HL-60/S4 treated with retinoic acid at 250 ng/mL for 4 days and 3 days (cell line): ENCODE data around the gene NCEH1.

ENCODE experiments used
- in situ Hi-C: fragments of 300-500 bp; cut with MboI; formaldehyde crosslinking; loops from 2 replicates; pipeline ENCODE4 v1.7.0; 2022; ENCODE audit warnings: low sequenced_read_pairs

The NCEH1 gene

DNA sequence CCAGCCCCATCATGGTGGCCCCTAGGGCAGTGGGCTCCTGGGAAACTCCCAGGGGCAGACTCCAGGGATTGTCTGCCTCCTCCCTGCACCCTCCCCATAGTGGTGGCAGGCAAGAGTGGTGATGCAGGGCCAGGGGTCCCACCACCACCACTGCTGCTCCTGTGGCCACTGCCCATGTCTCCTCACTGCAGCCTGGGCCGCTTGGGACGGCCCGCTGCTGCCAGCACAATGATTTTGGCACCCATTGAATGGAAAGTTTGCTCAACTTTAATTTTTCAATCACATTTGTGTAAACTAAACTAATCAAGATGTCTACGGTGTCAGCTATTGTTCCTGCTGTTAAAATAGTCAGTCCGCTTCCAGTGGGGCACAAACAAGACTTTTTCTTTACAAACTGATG, 95.6 kb downstream of the NCEH1 start:
- in situ Hi-C loops, result no loop called here

DNA sequence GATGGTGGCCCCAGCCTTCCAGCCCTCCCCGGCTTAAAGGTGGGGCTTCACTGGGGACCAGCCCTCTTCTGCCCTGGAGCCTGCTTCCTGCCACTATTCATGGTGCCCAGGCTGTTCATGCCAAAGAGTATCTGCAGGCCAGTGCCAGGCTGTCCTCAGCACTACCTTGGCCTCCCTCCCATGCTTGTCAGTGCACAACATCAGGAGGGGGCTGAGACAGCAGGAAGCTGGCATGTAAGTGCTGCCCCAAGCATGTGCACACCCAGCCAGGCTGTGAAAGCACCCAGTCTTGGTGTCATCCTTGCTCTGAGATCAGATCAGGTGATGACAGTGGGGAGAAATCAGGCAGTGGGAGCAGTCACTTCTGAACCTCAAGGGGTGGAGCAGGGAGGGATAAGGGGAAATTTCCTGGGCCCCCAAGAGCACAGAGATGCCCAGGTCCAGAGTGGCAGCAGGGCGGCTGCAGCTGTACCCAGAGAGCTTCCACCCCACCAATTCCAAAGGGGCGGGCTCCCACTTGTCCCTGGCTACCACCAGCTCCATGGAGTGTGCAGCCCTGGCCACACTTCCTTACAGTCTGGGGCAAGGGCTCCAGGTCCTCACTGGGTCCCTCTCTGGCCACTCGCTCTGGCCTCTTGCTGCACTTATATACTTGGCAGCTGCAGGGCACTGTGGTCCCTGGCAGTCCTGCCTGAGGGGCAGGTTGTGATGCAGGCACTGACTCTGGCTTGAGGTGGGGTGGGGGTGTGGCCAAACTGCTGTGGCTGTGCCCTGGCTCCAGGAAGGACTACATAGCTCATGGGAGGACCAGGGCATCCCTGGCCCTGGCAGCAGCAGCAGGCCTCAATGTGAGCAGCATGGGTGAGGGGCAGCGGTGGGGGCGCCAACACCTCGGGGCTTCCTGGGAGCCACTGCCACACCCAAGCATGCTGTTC, 96.3 kb downstream of the NCEH1 start:
- in situ Hi-C loops, result no loop called here

DNA sequence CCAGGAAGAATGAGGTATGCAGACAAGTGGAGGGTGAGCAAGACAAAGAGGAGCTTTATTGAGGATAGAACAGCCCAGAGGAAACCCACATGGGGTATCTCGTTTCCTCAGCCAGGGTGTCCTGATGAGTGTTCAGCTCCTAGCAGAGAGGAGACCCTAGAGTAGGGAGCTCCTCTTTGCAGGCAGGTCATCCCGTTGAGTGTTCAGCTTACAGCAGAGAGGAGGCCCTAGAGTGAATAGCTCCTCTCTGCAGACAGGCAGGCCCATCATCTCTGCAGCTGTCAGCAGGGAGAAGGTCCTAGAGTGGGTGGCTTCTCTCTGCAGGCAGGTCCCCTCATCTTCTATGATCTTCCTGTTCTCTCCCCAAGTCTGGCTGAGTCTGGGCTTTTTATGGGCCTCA, 97.0 kb downstream of the NCEH1 start:
- in situ Hi-C loops, result no loop called here

DNA sequence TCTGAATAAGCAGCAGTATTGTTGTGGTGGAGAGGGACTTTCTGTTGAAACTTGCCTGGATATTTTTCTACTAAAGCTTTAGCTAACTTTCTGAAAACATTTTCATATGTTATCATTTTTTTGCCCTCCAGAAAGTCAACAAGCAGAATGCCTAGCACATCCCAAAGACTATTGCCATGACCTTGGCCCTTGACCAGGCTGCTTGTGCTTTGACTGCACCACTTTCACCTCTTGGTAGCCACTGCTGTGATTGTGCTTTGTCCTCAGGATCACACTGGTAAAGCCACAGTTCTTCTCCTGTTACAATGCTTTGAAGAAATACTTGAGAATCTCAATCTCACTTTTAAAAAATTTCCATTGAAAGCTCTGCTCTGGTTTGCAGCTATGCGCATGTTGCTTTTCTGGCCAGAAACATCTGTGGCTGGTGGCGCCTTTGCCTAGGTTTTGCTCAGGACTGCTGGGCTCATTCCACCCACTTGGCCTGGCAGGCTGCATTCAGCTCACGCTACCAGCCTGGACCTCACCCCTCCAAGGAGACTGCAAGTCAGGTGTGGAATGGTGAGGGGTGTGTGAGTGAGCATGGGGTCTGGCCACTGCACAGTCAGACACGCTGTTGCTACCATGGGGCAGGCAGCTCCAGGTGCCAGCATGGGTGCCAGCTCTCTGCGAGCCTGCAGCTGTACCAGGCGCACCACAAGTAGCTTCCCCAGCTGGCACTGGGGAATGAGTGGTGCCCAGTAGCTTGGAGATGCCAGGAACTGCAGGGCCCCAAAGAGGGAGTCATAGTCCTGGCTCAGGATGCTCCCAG, 97.8 kb downstream of the NCEH1 start:
- in situ Hi-C loops, result no loop called here

DNA sequence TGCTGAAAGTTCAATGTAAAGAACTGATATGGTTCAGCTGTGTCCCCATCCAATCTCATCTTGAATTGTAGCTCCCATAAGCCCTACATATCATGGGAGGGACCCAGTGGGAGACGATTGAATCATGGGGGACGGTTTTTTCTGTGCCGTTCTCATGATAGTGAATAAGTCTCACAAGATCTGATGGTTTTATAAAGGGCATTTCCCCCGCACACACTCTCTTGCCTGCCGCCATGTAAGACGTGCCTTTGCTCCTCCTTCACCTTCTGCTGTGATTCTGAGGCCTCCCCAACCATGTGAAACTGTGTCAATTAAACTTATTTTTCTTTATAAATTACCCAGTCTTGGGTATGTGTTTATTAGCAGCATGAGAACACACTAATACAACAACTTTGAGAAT, 101.1 kb downstream of the NCEH1 start:
- in situ Hi-C loops, result no loop called here

DNA sequence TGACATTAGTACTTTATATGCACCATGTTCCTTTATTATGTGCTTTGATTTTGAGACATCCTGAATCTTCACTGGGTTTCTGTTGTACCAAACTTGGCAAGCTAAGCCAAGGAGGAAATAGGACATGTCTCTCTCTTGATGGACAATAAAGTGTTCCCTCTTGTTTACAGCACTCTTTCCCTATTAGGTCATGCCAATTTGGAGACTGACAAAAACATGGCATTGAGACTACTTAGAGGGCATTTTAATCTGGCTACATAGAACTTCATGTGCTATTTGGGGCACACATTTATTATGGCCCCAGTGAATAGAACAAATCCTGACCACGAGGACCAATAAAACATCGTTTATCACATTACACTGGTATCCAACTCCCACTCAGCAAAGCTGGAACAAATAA, 102.3 kb downstream of the NCEH1 start:
- in situ Hi-C loops, result no loop called here

- in situ Hi-C loops, result no loop called here
These were observed 103.4 kb downstream of the NCEH1 start for GRCh38 chr3:172607305-172608121.

GRCh38 chr3:172606021-172606420, 104.8 kb downstream of the NCEH1 start:
- in situ Hi-C loops, result no loop called here

- in situ Hi-C loops, result no loop called here
These were observed 105.8 kb downstream of the NCEH1 start for GRCh38 chr3:172604895-172605646.

- in situ Hi-C loops, result no loop called here
These were observed 109.6 kb downstream of the NCEH1 start for GRCh38 chr3:172601066-172601832.

DNA sequence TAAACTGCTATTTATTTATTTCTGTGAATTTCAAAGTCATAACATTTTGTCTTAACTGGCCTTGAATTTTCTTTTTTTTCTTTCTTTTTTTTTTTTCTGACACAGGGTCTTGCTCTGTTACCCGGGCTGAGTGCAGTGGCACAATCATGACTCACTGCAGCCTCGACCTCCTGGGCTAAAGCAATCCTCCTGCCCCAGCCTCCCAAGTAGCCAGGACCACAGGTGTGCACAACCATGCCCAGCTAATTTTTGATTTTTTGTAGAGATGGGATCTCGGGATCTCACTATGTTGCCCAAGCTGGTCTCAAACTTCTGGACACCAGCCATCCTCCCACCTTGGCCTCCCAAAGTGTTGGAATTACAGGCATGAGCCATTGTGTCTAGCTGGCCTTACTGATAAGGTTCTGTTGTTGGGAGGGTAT, 110.2 kb downstream of the NCEH1 start:
- in situ Hi-C loops, result no loop called here

- in situ Hi-C loops, result loop anchor here (10.0 kb wide), 1 partner anchor 114 kb away; no protein-coding TSS in a partner anchor
These were observed 112.0 kb downstream of the NCEH1 start for GRCh38 chr3:172598904-172599303.

DNA sequence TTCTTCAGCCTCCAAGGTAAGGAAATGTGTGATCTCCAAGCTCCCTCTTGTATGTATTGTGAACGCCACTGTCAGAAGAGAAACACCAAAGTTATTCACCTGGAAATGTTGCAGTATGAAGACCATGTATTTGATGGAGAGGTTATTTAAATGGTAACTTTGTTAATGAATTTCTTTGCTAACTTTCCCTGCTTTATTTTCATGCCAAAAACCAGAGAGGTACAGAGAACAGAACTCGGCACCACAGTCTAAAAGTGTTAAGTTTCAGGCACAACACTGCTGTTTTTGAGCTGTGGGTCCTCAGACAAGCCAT, 114.5 kb downstream of the NCEH1 start:
- in situ Hi-C loops, result loop anchor here (10.0 kb wide), 1 partner anchor 112 kb away; no protein-coding TSS in a partner anchor

DNA sequence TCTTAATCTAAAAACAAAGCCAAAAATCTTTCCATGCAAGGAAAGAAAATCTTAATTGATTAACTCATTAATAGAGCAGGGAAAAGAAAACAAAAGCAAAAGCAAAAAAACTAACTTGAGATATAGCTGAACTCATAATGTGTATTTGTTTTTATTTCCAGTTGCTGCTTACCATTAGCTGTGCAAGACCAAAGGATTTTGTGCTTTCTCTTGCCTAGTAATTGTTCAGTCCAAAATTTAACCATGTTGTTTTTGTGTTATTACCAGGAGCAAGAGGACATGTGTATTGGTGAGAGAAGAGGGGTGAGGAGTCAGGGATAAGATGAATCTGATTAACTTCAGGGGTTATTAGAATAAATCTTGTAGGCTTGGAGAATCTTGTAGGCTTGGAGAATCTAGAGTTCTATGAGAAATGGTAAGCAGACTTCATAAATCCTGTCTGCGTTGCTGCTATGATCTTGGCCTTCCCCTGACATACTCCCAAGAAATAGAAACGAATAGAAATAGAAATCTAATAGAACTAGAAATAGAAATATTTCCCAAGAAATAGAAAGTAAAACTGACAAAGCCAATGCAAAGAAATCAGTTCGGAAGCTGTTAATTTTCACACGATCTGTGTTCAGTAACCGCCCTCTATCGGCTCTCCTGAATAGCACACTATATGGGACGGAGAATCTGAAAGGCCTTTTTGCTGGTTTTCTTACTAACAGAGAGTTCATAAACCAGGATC, 115.0 kb downstream of the NCEH1 start:
- in situ Hi-C loops, result loop anchor here (10.0 kb wide), 1 partner anchor 111 kb away; no protein-coding TSS in a partner anchor

GRCh38 chr3:172594900-172595663, 115.8 kb downstream of the NCEH1 start:
- in situ Hi-C loops, result loop anchor here (10.0 kb wide), 1 partner anchor 110 kb away; no protein-coding TSS in a partner anchor

DNA sequence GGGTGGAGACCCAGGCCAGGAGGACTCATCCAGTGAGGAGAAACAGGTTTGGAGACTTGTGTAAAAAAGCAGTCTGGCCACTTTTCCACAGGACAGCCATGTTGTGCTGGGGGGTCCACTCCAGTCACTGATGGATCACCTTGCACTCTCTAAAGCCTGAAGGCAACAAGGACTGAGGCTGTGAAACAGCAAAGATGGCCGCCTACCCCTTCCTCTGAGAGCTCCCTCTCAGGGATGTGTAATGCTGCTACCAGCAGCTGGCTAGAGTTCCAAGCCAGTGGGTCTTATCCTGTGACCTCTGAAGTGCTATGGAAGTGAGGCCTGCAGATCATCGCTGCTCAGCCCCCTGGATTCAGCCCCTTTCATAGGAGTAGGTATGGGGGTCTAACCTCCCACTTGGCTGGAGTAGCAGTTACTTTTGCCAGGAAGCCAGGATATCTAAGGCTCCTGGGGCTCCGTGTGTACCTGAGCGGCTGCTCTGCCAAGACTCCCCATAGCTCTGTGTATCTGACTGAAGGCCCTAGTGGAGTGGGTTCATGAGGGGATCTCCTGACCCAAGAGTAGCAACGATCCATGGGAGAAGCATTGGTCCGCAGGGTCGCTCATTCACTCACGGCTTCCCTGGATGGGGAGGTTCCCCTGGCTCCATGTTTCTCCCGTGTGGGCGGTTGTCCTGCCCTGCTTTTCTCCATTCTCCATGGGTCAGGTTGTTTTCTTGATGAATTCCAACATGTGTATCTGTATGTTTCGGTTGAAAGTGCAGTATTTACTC, 117.8 kb downstream of the NCEH1 start:
- in situ Hi-C loops, result loop anchor here (10.0 kb wide), 1 partner anchor 108 kb away; no protein-coding TSS in a partner anchor
